GM10266 (cell line): ENCODE measurements around the gene ZC3H18.

Source experiments
- DNase-seq: peaks from one replicate; pipeline ENCODE4 v3.0.0; 2012; ENCODE audit errors: extremely low spot score
- CTCF ChIP-seq: IDR thresholded peaks from 2 replicates; pipeline ENCODE4 v1.5.1; 2012; ENCODE audit warnings: mild to moderate bottlenecking, low read depth; ENCODE audit not compliant: control insufficient read depth, insufficient read depth; ENCODE audit errors: missing control alignments

ZC3H18 gene

GRCh38 chr16:88627531-88628411 is 57.6 kb downstream of the ZC3H18 start:
- no peak for TF ChIP-seq CTCF
- DNase-seq: no peak

DNA sequence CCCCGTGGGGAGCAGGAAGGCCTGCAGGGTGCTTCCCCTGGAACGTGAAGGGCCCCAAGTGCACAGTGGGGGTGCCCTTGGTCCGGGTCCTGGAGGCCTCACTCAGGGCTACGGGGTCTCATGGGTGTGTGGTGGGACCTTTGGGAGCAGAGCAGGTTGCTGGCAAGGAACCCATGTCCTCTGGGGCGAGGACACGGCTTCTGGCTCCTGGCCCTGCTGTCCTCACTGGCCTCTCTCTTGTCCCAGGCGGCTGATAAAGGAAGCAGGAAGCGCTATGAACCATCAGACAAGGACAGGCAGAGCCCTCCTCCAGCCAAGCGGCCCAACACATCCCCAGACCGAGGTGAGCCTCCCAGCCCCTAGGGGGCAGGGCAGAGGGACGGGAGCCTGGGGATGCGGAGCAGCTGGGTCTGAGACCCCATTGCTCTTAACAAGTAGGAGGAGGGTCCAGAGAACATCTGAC is 58.3 kb downstream of the ZC3H18 start:
- TF ChIP-seq CTCF: peak; percentile 13
- DNase-seq: no peak

DNA sequence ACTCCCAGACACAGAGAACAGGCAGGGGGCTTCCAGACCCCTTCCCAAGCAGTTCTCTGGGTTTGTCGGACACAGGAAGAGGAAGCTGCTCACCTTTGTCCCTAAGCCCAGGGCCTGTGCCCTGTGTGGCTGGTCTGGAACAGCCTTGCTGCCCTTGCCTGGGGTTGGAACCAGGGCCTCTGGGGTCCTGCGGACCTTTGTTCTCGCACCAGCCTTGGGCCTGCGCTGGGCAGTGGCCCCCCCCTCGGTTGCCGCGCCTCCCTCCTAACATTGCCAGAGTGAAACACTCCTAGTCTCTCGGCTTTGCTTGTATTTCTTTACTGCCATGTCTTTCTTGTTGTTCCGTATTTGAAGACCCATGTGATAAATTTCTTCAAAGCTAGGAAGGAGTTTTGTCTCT is 59.6 kb downstream of the ZC3H18 start:
- DNase-seq: no peak

GRCh38 chr16:88630433-88630832 is 60.2 kb downstream of the ZC3H18 start:
- no peak for DNase-seq
- TF ChIP-seq CTCF: no peak

More for the DNA sequence above, 59.6 kb downstream of the ZC3H18 start:
- no peak for TF ChIP-seq CTCF

GRCh38 chr16:88630941-88631340 is 60.7 kb downstream of the ZC3H18 start:
- DNase-seq: no peak
- no peak for TF ChIP-seq CTCF

DNA sequence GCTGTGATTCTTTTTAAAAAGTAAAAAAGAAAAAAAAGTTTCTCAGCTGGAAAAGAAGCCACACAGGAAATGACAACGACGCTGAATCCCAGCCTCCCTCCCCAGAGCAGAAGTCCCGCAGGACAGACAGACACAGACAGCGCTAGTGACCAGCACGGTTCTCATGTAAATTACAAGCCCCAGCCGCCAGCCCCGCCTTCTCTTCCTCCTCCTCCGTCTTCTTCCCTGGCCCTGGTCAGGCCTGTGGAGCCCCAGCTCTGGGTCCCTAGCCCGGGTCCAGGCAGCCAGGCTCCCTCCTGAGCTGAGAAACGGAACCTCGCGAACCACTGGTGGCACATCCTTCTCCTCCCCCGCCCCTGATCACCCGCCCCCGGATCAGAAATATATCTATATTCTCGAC is 61.2 kb downstream of the ZC3H18 start:
- no peak for TF ChIP-seq CTCF
- no peak for DNase-seq

DNA sequence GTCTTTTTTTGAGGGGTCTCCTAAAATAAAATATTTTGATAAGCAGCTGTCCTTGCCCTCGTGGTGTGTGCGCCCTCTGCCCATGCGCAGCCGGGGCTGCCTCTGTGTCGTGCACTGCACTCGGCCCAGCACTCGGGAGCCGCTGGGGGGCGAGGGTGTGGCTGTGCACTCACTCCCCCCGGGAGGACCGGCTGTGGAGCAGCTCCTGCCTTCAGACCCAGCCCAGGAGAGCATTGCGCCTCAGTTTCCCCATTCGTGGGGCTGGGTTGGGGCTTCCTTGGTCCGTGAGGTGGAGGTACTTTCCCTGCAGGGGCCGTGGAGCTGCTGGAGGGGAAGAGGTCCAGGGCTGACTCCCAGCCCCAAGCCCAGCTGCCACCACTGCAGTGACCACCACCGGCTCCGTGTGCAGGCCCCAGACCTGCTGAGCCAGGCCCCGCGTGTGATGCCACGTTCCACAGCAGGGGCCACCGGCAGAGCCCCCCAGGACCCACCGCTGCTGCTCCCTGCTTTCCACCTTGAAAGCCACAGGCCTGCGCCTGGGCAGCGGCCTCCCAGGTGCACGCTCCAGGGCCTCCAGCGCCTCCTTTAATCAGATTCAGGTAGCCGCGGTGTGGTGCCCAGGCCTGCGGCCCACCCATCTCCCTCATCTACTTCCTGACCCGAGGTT is 61.9 kb downstream of the ZC3H18 start:
- no peak for DNase-seq
- TF ChIP-seq CTCF: no peak
